Body of pancreas (tissue), 4 donors: ENCODE measurements around the gene ASTN2.

Experiments used
- POLR2A ChIP-seq, 3 donors: fragments of 450-650 bp; IDR thresholded peaks; one replicate each; pipeline ENCODE4 v1.6.1; 2016; ENCODE audit warnings: antibody characterized with exemption in 3 of 3, mild to moderate bottlenecking in 2 of 3
- TF ChIP-seq, protein P1 (sequence below), 7 experiments: fragments of 450-650 bp in 4 of 7; fragments of 200-600 bp in 3 of 7; sonication (generic) in 3 of 7; IDR thresholded peaks; one replicate each; pipeline ENCODE4 v1.5.1; 2016 to 2019; ENCODE audit warnings: antibody characterized with exemption in 7 of 7

DNA sequence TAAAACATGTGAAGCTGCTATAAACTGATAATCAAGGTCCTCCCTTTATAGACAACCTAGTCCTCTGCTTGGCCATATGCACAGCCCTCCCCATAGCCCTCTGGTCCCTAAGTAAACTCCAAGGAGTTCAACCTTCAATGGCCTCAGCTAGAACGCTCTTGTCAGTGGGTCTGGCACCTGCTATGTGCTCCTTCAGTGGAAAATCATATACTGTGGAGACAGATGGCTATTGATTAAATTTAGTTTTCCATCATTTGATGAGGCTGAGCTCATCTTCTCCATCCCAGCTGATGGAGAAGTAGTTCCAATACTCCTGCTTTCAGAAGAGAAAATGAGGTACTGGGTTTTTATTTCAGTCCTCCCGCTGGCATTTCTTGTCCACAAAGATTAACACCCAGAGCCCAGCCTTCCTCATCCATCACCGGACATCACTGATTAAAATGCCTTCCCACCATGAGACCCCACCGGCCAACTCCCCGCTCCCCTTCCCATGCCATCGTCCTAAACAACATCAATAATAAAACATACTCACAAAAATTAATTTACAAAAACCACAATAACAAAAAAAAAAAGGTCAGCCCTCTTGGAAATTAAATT, 593.1 kb downstream of the ASTN2 start:
- TF ChIP-seq, protein P1, sequence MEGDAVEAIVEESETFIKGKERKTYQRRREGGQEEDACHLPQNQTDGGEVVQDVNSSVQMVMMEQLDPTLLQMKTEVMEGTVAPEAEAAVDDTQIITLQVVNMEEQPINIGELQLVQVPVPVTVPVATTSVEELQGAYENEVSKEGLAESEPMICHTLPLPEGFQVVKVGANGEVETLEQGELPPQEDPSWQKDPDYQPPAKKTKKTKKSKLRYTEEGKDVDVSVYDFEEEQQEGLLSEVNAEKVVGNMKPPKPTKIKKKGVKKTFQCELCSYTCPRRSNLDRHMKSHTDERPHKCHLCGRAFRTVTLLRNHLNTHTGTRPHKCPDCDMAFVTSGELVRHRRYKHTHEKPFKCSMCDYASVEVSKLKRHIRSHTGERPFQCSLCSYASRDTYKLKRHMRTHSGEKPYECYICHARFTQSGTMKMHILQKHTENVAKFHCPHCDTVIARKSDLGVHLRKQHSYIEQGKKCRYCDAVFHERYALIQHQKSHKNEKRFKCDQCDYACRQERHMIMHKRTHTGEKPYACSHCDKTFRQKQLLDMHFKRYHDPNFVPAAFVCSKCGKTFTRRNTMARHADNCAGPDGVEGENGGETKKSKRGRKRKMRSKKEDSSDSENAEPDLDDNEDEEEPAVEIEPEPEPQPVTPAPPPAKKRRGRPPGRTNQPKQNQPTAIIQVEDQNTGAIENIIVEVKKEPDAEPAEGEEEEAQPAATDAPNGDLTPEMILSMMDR (IDR thresholded peaks at IDR 0.05), result no peak
- no peak for TF ChIP-seq POLR2A (IDR thresholded peaks at IDR 0.05)
